IMR-90 (cell line): Measurements from ENCODE around the gene KRT4.

ENCODE experiments used
- CEBPB ChIP-seq: IDR thresholded peaks from 2 replicates; pipeline ENCODE4 v1.6.1; 2012; ENCODE audit warnings: low read depth, low read length, improper control_type of control experiment
- FOS ChIP-seq: fragments of 150-350 bp; IDR thresholded peaks from 2 replicates; pipeline ENCODE4 v1.6.1; 2016; ENCODE audit warnings: low read depth, low read length
- MAZ ChIP-seq: IDR thresholded peaks from 2 replicates; pipeline ENCODE4 v1.6.1; 2012; ENCODE audit warnings: low read depth, mild to moderate bottlenecking, low read length, improper control_type of control experiment, moderate library complexity, borderline replicate concordance
- MXI1 ChIP-seq: IDR thresholded peaks from 2 replicates; pipeline ENCODE4 v1.6.1; 2012; ENCODE audit warnings: low read depth, mild to moderate bottlenecking, low read length, moderate library complexity, borderline replicate concordance
- POLR2A ChIP-seq: IDR thresholded peaks from 2 replicates; pipeline ENCODE4 v1.6.1; 2012; ENCODE audit warnings: mild to moderate bottlenecking, low read depth, low read length
- RCOR1 ChIP-seq: IDR thresholded peaks from 2 replicates; pipeline ENCODE4 v1.6.1; 2012; ENCODE audit warnings: mild to moderate bottlenecking, low read length, improper control_type of control experiment; ENCODE audit not compliant: insufficient replicate concordance
- RFX5 ChIP-seq: IDR thresholded peaks from 2 replicates; pipeline ENCODE4 v1.8.0; 2012; ENCODE audit warnings: low read depth, mild to moderate bottlenecking, low read length, moderate library complexity
- SMC3 ChIP-seq: fragments of 150-350 bp; IDR thresholded peaks from 2 replicates; pipeline ENCODE4 v1.6.1; 2016; ENCODE audit warnings: low read depth, mild to moderate bottlenecking, antibody characterized with exemption, low read length, moderate library complexity
- TF ChIP-seq, protein P1 (sequence below): conservative IDR thresholded peaks from 2 replicates; pipeline ENCODE4 v1.5.1; 2012; ENCODE audit warnings: mild to moderate bottlenecking, low read depth, low read length, improper control_type of control experiment
- TF ChIP-seq, protein P2 (sequence below): fragments of 150-350 bp; IDR thresholded peaks from 2 replicates; pipeline ENCODE4 v1.6.1; 2016; ENCODE audit warnings: low read depth, mild to moderate bottlenecking, low read length, moderate library complexity, borderline replicate concordance

DNA sequence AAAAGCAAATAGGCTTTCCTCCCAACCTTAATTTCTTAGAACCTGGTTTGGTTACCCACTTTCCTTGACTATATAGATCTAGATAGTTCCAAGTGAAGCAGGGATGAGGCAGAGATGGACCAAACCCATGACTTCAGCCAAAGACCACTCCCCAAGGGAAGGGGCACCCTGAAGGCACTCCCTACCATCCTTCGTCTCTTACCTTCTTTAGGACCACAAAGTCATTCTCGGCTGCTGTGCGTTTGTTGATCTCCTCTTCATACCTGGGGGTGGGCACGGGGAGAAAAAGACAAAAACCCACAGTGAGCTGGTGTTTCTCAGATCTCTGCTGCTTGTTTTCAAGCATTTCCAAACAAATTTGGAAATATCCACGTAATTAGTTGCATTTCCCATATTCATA, 3.4 kb downstream of the KRT4 start:
- TF ChIP-seq, protein P1, sequence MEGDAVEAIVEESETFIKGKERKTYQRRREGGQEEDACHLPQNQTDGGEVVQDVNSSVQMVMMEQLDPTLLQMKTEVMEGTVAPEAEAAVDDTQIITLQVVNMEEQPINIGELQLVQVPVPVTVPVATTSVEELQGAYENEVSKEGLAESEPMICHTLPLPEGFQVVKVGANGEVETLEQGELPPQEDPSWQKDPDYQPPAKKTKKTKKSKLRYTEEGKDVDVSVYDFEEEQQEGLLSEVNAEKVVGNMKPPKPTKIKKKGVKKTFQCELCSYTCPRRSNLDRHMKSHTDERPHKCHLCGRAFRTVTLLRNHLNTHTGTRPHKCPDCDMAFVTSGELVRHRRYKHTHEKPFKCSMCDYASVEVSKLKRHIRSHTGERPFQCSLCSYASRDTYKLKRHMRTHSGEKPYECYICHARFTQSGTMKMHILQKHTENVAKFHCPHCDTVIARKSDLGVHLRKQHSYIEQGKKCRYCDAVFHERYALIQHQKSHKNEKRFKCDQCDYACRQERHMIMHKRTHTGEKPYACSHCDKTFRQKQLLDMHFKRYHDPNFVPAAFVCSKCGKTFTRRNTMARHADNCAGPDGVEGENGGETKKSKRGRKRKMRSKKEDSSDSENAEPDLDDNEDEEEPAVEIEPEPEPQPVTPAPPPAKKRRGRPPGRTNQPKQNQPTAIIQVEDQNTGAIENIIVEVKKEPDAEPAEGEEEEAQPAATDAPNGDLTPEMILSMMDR = no peak
- no peak for TF ChIP-seq MXI1
- TF ChIP-seq RCOR1 = no peak
- no peak for TF ChIP-seq RFX5
- no peak for TF ChIP-seq POLR2A
- no peak for TF ChIP-seq SMC3
- TF ChIP-seq, protein P2, sequence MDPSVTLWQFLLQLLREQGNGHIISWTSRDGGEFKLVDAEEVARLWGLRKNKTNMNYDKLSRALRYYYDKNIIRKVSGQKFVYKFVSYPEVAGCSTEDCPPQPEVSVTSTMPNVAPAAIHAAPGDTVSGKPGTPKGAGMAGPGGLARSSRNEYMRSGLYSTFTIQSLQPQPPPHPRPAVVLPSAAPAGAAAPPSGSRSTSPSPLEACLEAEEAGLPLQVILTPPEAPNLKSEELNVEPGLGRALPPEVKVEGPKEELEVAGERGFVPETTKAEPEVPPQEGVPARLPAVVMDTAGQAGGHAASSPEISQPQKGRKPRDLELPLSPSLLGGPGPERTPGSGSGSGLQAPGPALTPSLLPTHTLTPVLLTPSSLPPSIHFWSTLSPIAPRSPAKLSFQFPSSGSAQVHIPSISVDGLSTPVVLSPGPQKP = no peak
- no peak for TF ChIP-seq FOS
- TF ChIP-seq MAZ = no peak
- TF ChIP-seq CEBPB = no peak
